ENCODE data around the gene TIMP4.

The TIMP4 gene

GRCh38 chr3:12158387-12159226 lies at the start of gene TIMP4:
Gene TIMP4 (minus strand): TSS chr3:12158912. CDS start chr3:12158840, 72 bp downstream.
- no peak for DNase-seq

GRCh38 chr3:12205171-12205570 lies 46.5 kb upstream of the TIMP4 start:
- no peak for DNase-seq

DNA sequence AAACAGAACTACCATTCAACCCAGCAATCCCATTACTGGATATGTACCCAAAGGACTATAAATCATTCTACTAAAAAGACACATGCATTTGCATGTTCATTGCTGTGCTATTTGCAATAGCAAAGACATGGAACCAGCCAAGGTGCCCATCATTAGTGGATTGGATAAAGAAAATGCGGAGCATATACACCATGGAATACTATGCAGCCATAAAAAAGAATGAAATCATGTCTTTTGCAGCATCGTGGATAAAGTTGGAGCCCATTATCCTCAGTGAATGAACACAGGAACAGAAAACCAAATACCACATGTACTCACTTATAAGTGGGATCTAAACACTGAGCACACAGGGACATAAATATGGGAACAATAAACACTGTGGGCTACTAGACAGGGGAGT lies 43.1 kb upstream of the TIMP4 start:
- DNase-seq, result no peak

- DNase-seq, result no peak
Observed at GRCh38 chr3:12198301-12198700, 39.6 kb upstream of the TIMP4 start.

DNA sequence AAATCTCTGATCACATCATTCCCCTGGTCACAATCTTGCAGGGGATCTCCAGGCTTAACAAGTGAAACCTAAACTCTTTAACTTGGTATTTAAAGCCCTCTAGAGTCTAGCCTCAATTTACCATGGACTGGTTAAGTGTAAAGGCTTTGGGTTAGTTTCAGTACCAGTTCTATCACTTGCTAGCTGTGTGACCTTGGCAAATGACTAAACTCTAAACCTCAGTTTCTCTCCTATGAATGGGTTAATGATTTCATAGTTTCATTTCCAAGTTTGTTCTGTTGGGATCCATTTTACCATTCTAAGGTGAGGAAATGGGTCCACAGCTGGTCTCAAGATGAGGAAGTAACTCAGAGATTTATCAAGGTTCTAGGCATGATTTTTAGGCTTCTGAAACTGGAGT lies 38.8 kb upstream of the TIMP4 start:
- peak; percentile 71 for DNase-seq

DNA sequence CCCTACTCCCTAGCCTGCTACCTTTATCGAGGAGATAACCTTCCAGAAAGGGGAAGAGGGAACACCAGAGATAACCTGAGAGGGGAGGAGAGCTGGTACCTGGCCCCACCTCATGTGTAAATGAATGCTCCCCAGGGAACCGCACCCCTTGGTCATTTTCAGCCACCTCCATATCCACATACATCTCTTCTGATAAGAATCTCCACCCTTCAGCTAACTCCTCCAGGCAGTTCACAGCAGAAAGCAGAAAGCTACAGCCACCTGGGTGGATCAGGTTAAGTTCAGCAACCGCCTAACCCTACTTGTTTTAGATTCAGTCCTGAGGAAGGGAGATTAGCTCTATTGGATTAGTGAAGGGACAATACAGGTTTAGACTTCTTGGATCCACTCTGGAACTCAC lies 38.0 kb upstream of the TIMP4 start:
- DNase-seq, result no peak

DNA sequence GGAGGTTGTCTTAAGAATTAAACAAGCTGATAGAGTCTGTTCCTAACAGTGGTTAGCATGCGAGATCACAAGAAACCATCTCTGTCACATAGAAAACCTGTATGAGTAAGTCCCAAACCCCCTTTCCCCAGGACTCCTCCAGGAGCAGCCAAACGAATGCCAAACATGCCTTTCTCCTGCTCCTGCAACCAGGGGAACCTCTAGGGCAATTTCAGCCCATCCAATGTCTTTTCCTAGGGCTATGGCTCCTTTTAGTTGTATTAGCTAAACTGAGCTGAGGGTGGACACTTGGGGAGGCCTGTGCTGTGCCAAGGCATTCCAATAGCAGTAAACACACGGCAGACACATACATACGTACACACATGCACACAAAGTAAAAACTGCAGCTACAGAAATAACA lies 36.5 kb upstream of the TIMP4 start:
- DNase-seq, result peak; percentile 39

DNA sequence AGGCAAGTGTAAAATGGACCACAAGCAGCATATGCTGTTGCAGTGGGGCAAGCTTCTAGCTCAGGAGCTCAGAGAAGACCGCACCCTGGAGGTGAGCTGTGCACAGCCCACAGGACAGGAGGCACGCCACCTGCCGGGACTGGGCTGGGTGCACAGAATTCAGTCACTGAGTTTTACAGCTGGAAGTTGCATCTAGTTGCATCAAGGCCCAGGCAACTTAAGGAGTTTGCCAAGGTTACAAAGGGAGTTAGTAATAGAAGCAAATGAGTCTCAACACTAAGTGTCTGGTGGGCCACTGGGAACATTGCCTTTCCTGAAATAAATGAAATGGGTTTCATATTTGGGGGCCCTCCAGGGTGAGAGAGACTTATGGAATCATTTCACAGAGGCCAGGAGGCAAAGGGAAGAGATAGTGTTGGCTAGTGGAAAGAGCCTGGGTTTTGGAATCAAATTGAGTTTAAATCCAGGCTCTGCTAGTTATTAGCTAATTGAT lies 36.0 kb upstream of the TIMP4 start:
- peak; percentile 80 for DNase-seq

DNA sequence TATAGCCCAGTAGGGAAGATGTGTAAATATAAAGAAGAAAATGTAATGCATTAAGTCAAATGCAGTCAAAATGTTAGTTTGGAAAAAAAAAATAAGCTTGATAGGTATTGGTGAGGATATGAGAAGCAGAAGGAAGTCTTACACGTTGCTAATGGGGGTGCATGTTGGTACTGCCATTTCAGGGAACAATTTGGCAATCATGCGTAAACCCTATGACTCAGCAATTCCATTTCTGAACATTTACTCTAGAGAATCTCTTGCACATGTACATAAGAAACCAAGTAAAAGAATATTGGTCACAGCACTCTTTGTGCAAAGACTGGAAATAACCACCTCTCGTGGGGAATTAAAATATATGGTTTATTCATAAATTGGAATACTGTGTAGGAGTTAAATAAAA lies 35.5 kb upstream of the TIMP4 start:
- DNase-seq, result peak; percentile 81

DNA sequence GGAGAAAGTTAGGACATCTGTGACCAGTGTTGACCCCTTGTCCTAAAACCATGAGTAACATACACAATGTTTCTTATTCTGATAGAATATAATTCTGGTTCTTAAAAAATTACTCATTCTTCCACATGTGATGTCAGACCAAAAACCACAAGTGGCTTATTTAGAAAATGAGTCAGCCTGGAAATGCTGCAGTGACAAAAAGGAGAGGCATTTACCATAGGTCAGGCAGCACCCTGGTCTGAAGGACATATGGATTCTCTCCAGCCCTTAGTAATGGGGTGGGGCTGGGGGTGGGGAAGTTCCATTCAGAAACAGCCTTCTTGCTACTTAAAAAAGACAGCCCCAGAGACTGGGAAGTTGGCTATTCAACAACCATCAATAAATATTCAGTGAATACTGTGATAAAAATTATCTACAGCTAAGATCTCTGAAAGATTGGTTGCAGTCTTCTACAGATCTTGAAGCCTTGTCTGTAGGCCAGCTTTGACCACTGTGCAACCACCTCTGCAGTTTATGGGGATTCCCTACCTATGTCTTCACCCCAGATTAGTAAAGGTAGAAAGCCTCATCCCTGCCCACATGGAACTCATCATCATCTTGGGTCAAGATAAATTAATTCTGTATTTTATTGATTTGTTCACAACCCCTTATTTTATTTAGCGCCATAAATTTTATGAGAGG lies 34.9 kb upstream of the TIMP4 start:
- peak; percentile 90 for DNase-seq

DNA sequence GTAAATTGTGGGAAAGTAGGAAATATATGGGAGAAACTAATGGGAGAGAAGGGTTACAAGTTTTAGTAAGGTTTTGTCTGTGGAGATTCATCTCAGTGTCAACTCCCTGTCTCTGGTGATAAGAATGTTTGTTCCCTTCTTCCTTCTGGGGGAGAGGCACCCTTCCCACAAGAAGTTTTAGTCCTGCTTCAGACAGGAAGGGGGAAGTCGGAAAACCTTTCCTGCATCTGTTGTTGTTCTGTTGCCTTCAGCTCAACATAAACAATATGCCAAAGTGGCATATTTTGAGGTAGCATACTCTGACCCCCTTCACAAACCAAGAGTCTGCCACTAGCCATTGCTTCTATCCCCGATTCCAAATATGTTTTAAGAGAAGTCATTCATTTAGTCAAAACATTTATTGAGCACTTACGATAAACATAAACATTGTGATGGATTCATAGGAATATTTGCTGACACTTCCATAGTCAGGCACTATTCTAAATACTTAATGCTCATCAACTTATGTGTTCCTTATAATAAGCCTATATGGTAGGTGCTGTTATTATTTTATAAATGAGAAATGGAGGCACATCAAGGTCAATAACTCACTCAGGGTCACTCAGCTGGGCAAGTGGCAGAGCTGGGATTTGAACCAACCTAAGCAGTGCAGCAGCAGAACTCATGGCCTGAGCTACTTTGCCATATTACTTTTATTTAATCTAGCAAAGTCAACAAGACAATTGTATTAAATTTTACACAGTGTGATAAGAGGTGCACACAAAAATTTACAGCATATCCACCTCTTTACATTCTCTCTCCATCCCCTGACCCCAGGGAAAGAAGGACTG lies 34.2 kb upstream of the TIMP4 start:
- DNase-seq, result no peak

- DNase-seq, result no peak
Observed at GRCh38 chr3:12192173-12192572, 33.5 kb upstream of the TIMP4 start.

DNA sequence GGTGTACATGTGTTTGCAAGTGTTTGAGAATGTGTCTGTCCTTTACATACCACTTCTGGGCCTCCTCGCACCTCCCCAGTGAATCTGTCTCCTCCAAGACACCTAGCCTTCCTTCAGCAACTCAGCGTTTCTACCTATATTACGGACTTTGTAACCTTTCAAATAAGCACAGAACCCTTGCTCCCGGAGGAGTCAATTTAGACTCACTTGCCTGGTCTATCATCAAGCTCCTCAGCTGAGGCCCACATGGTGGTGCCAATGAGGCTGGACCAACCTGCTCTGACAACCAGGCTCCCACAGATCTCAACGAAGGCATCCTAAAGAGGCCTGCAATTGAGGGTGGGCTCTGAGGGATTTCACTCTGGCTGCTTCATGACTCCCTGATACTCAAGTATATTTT lies 32.8 kb upstream of the TIMP4 start:
- no peak for DNase-seq

DNA sequence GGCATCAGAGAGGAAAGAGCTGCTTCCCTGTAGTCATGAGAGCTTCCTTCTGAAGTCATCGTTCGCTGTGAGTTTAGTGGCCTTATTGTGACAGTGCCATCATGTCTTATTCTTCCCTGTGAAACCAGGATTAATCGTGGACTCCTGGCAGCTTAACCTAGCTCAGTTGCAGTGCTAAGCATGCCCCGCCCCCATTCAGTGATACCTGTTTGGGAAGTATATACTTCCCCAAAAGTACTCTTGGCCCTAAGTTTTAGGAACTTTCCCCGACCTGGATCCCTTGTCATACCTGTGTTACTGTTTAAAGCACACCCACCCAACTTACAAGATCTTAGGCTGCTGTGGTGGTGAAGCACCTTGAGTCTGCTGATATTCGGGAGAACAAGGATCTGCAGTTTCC lies 32.1 kb upstream of the TIMP4 start:
- no peak for DNase-seq

DNA sequence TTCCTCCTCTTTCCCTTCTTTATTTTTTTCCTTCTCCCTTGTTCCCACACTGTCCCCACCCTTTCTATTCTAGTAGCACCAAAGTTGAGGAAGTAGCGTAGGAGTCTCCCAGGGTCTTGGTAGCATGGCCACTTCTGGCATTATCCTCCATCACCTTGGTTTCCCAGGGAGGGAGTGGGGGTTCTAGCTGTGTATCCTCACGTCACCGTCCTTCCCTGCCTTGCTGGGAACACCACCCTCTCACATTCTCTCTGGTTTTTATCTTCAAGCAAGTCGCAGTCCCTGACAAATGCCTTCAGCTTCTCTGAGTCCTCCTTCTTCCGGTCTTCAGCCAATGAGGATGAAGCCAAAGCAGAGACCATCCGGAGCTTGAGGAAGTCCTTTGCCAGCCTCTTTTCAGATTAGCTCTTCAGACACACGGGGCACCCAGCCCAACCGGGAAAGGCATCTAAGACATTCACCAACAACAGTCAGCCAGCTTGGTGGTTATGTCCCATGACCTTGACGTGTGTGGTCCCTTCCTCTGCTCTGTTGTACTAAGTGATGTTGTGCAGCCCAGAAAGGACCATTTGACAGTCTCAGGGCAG lies 31.6 kb upstream of the TIMP4 start:
- no peak for DNase-seq

DNA sequence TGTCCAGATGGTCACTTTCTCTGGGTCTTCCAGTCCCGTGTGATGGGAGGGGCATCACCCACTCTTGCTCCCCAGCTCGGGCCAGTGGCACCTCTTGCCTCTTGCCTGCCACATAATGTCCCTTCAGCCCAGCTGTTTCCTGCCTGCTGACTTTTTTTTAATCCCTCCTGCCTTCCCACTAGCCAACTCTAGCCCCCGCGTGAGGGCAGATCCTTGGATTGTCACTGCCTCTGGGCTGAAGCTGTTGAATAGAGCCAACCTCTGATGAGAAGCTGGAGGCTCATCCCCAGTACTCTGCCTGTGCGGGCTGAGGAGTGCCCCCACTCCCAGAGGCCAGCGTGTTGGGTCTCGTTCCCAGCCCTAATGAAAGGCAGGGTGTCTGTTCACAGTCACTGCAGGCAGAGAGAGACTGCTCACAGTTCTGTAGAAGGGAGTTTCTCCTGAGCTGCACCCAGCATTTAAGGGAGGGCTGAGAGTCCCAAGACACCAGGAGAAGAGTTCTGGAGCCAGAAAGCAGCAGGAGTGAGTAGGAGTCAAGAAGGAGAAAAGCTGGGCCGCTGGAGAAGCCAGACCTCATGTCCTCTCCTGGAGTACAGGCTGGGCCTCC lies 30.1 kb upstream of the TIMP4 start:
- DNase-seq, result no peak

DNA sequence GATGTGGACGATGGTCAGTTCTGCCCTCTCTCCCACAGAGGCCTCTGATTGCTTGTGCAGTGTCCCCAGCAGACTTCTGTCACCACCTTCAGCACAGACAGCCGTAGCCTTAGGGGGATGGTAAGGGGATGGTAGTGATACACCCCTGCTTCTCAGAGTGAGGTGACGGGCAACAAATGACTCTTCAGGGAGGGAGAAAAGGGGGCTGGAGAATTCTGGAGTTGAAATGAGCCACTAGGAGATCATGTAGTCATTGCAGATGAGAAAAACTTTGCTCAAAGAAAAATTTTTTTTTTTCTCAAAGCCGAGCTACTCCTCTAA lies 29.6 kb upstream of the TIMP4 start:
- DNase-seq, result peak; percentile 29

DNA sequence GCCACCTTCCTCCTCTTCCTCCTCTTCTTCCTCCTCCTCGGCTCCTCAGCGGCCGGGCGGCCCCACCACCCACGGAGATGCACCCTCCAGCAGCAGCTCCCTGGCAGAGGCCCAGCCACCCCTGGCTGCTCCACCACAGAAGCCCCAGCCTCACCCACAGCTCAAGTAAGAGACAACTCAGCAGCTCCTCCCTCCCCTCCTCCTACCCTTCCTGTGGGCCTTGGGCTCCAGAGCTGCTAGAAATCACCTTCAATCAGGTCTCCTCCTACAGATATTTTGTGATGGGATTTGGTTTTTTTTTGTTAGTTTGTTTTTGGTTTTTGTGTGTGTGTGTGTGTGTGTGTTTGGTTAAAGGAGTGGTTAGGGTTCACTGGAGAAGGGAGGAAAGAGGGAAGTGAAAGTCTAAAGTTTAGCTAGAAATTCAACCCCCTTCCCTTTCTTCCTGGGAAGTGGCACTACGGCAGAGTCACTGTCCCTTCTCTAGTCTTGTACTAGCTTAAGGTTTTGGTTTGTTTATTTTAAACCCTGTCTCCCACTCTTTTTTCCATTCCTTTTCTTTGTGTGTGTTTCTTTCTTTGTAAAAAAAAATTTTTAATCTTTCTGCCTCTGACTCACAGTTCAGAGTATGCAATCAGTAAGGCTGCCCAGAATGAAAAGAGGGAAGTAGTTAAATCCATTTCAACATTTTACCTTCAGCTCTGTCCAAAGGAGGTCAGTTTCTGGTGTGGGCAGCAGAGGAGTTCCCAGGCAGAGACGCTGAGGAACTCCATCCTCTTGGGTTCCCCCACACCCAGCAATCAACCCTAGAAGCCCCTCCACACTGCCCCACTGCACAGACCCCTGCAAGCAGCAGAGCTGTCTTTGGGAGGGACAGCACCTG lies 29.0 kb upstream of the TIMP4 start:
- DNase-seq, result peak; percentile 89

- DNase-seq, result no peak
Observed at GRCh38 chr3:12186515-12187286, 28.0 kb upstream of the TIMP4 start.

GRCh38 chr3:12186046-12186445 lies 27.3 kb upstream of the TIMP4 start:
- no peak for DNase-seq

DNA sequence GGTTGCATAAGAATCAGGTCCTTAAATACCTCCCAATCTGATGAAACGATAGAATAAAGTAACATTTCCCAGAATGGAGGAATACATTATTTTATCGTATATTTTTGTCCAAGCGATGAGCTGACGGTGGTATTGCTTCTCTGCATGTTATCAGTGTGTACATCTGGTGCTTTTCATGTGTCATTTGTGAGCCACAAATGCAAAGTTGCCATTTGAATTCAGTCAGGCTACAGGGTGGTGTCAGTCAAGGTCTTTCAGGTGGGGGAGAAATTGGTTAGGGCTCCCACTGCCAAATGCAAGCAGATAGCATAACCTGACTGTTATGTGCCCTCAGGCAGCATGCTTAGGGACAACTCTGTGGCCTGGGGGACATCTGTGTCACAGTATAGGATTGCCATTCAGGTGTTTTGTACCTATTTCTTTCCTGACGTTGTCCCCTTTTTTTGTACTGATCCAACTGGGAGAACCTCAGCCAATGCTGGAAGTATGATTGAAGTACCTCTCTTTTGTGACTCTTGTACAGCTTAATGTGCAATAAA lies 26.5 kb upstream of the TIMP4 start:
- no peak for DNase-seq

Data from activated CD4-positive, alpha-beta T cell treated with anti-CD3 and anti-CD28 coated beads, Interleukin-2, Interleukin-6, amounts not matched to agents 100 ng/mL and 50 ng/mL, durations not matched to agents 16 hours and 8 hours (primary cell).